MM.1S (cell line): Measurements from ENCODE around the gene ATP2A3.

Source experiments
- EZH2 ChIP-seq: fragments of 300-600 bp; sonication (generic); optimal IDR thresholded peaks from 2 replicates; pipeline ENCODE3; 2017; ENCODE audit warnings: low read depth, mild to moderate bottlenecking, antibody characterized with exemption, low read length, mixed read lengths
- EZH2phosphoT487 ChIP-seq: fragments of 300-600 bp; sonication (generic); IDR thresholded peaks from 2 replicates; pipeline ENCODE4 v1.6.1; 2018; ENCODE audit warnings: antibody characterized with exemption, low read length
- TF ChIP-seq, protein P1 (sequence below): fragments of 300-600 bp; sonication (generic); IDR thresholded peaks from 2 replicates; pipeline ENCODE4 v1.5.1; 2016; ENCODE audit warnings: antibody characterized with exemption, low read length, mixed read lengths

DNA sequence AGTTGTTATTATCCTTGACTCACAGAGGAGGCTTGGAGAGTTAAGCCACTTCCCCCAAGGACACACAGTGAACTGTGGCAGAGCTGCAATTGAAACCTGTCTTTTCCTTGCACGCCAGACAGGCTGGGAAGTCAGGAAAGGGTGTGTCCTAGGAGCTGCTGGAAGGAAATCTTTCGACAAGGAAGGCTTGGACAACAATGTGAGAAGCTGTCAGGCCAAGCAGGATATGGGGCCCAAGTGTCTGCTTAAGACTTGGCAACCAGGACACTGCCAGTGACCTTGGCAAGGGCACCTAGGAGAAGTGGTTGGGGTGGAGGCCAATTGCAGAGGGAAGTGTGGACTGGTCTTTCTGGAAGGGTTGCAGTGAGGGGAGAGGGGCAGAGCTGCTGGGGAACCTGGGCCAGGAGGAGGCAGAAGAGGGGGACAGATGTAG is 69.3 kb downstream of the ATP2A3 start:
- TF ChIP-seq, protein P1, sequence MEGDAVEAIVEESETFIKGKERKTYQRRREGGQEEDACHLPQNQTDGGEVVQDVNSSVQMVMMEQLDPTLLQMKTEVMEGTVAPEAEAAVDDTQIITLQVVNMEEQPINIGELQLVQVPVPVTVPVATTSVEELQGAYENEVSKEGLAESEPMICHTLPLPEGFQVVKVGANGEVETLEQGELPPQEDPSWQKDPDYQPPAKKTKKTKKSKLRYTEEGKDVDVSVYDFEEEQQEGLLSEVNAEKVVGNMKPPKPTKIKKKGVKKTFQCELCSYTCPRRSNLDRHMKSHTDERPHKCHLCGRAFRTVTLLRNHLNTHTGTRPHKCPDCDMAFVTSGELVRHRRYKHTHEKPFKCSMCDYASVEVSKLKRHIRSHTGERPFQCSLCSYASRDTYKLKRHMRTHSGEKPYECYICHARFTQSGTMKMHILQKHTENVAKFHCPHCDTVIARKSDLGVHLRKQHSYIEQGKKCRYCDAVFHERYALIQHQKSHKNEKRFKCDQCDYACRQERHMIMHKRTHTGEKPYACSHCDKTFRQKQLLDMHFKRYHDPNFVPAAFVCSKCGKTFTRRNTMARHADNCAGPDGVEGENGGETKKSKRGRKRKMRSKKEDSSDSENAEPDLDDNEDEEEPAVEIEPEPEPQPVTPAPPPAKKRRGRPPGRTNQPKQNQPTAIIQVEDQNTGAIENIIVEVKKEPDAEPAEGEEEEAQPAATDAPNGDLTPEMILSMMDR = no peak
- TF ChIP-seq EZH2phosphoT487 (no peak), EZH2 (no peak)
